IMR-90 (cell line): ENCODE measurements around the gene ICAM5. TPM values are rescaled to one million over a fixed set of nuclear protein-coding genes. Genes with fewer than 3 reads are reported as not detected.

ENCODE experiments used
- ATAC-seq: fragments of 200-7000 bp; cut with Tn5 transposase; 2 replicates; pipeline ENCODE4 v1.9.1; 2020; ENCODE audit warnings: low read depth, mild to moderate bottlenecking, moderate library complexity
- BruUV-seq: library from RNA; stranded (reverse); fragments of 400-500 nt; replicated peaks from 2 replicates; lab custom pipeline; 2021; lab: Mats Ljungman, UMichigan
- CTCF ChIA-PET: fragments of 300-600 bp; formaldehyde crosslinking; extraction: SDS; loops from one replicate; lab custom pipeline; 2021; ENCODE audit warnings: antibody characterized with exemption; lab: Yijun Ruan, JAX
- POLR2A ChIA-PET: fragments of 300-600 bp; sonication (Branson Sonifier 250); formaldehyde crosslinking; loops from one replicate; lab custom pipeline; 2022; ENCODE audit warnings: antibody characterized with exemption; ENCODE audit not compliant: unreplicated experiment; lab: Charles Lee
- DNase-seq: peaks from one replicate; pipeline ENCODE4 v3.0.0; 2013
- H2AFZ ChIP-seq: replicated peaks from 2 replicates; pipeline ENCODE3; 2013; ENCODE audit warnings: low read length, mild to moderate bottlenecking; ENCODE audit not compliant: poor library complexity
- H2AK5ac ChIP-seq: 2 replicates; pipeline ENCODE4 v1.6.1; 2013; ENCODE audit warnings: low read depth, low read length, inconsistent platforms
- H2AK9ac ChIP-seq: replicated peaks from 2 replicates; pipeline ENCODE3; 2013; ENCODE audit warnings: mild to moderate bottlenecking, low read depth, low read length, moderate library complexity; ENCODE audit not compliant: poor library complexity
- H2BK120ac ChIP-seq: 2 replicates; pipeline ENCODE4 v1.6.1; 2013; ENCODE audit warnings: low read depth, low read length, inconsistent platforms
- H2BK15ac ChIP-seq: 3 replicates; pipeline ENCODE4 v1.6.1; 2013; ENCODE audit warnings: low read depth, low read length, inconsistent platforms
- H2BK20ac ChIP-seq: 2 replicates; pipeline ENCODE4 v1.6.1; 2013; ENCODE audit warnings: low read depth, mild to moderate bottlenecking, inconsistent platforms, low read length, moderate library complexity
- H2BK5ac ChIP-seq: 2 replicates; pipeline ENCODE4 v1.6.1; 2013; ENCODE audit warnings: mild to moderate bottlenecking, low read depth, low read length, inconsistent platforms; ENCODE audit not compliant: poor library complexity, severe bottlenecking
- H3K14ac ChIP-seq: replicated peaks from 2 replicates; pipeline ENCODE4 v1.6.1; 2013; ENCODE audit warnings: low read depth, low read length, inconsistent platforms
- H3K18ac ChIP-seq: 2 replicates; pipeline ENCODE4 v1.6.1; 2013; ENCODE audit warnings: low read depth, low read length, control low read depth
- H3K23ac ChIP-seq: 2 replicates; pipeline ENCODE4 v1.6.1; 2013; ENCODE audit warnings: low read depth, low read length, inconsistent platforms
- H3K27ac ChIP-seq: 2 replicates; pipeline ENCODE4 v1.5.1; 2013; ENCODE audit warnings: mild to moderate bottlenecking, control low read depth, low read length; ENCODE audit not compliant: insufficient read depth
- H3K27me3 ChIP-seq: 2 replicates; pipeline ENCODE4 v1.6.1; 2013; ENCODE audit warnings: low read length; ENCODE audit not compliant: control insufficient read depth, insufficient read depth
- H3K36me3 ChIP-seq: 2 replicates; pipeline ENCODE4 v1.6.1; 2013; ENCODE audit warnings: low read length, mixed read lengths; ENCODE audit not compliant: control insufficient read depth, insufficient read depth
- H3K4ac ChIP-seq: 2 replicates; pipeline ENCODE4 v1.6.1; 2013; ENCODE audit warnings: low read depth, low read length, inconsistent platforms
- H3K4me1 ChIP-seq: 2 replicates; pipeline ENCODE4 v1.6.1; 2013; ENCODE audit warnings: low read length, mixed read lengths; ENCODE audit not compliant: control insufficient read depth, insufficient read depth
- H3K4me2 ChIP-seq: 2 replicates; pipeline ENCODE4 v1.6.1; 2013; ENCODE audit warnings: low read depth, mild to moderate bottlenecking, control low read depth, low read length, moderate library complexity
- H3K4me3 ChIP-seq: 2 replicates; pipeline ENCODE4 v1.5.1; 2013; ENCODE audit warnings: low read depth, mild to moderate bottlenecking, control low read depth, low read length, moderate library complexity; ENCODE audit not compliant: insufficient read depth
- H3K56ac ChIP-seq: 2 replicates; pipeline ENCODE4 v1.6.1; 2013; ENCODE audit warnings: low read length, inconsistent platforms; ENCODE audit not compliant: insufficient read depth; ENCODE audit errors: extremely low read depth
- H3K79me1 ChIP-seq, 2 experiments: 2 replicates each; pipeline ENCODE4 v1.6.1; 2013; ENCODE audit warnings: low read length in 2 of 2, inconsistent platforms in 1 of 2, low read depth in 1 of 2
- H3K9ac ChIP-seq: 2 replicates; pipeline ENCODE4 v1.6.1; 2013; ENCODE audit warnings: low read depth, low read length, control low read depth
- H3K9me1 ChIP-seq: 2 replicates; pipeline ENCODE4 v1.6.1; 2013; ENCODE audit warnings: low read length, inconsistent platforms; ENCODE audit not compliant: insufficient read depth
- H3K9me3 ChIP-seq: 2 replicates; pipeline ENCODE4 v1.6.1; 2013; ENCODE audit warnings: low read length; ENCODE audit not compliant: control insufficient read depth, insufficient read depth
- H4K20me1 ChIP-seq: 2 replicates; pipeline ENCODE4 v1.6.1; 2013; ENCODE audit warnings: low read length, inconsistent platforms; ENCODE audit not compliant: insufficient read depth
- H4K5ac ChIP-seq: 2 replicates; pipeline ENCODE4 v1.6.1; 2013; ENCODE audit warnings: mild to moderate bottlenecking, low read depth, low read length, control low read depth
- H4K8ac ChIP-seq, 2 experiments: 2 replicates each; pipeline ENCODE4 v1.6.1; 2013; ENCODE audit warnings: low read depth in 2 of 2, low read length in 2 of 2, control low read depth in 1 of 2, inconsistent platforms in 1 of 2
- H4K91ac ChIP-seq: 2 replicates; pipeline ENCODE4 v1.6.1; 2013; ENCODE audit warnings: low read depth, low read length, inconsistent platforms; ENCODE audit not compliant: insufficient read depth
- CHD1 ChIP-seq: IDR thresholded peaks from 2 replicates; pipeline ENCODE4 v1.6.1; 2012; ENCODE audit warnings: low read depth, low read length, improper control_type of control experiment
- MAFK ChIP-seq: IDR thresholded peaks from 2 replicates; pipeline ENCODE4 v1.6.1; 2012; ENCODE audit warnings: low read depth, low read length, improper control_type of control experiment
- MXI1 ChIP-seq: IDR thresholded peaks from 2 replicates; pipeline ENCODE4 v1.6.1; 2012; ENCODE audit warnings: low read depth, mild to moderate bottlenecking, low read length, moderate library complexity, borderline replicate concordance
- WGBS, 2 experiments: methylation state at CpG; one replicate each; pipeline versions ENCODE4 v1.1.5 to v1.1.7; 2013; ENCODE audit warnings: missing lambda C conversion rate in 2 of 2; ENCODE audit not compliant: insufficient read length in 1 of 2; ENCODE audit errors: extremely low coverage in 2 of 2; 5-methylcytosine and 5-hydroxymethylcytosine counted together
- dilution Hi-C: fragments of 300-500 bp; cut with HindIII; formaldehyde crosslinking; loops from one replicate; pipeline ENCODE4 v1.14.3; 2018; ENCODE audit warnings: low sequenced_read_pairs; ENCODE audit not compliant: unreplicated experiment
- in situ Hi-C: fragments of 300-500 bp; cut with MboI; formaldehyde crosslinking; loops from 3 replicates; pipeline ENCODE4 v1.14.3; 2019; ENCODE audit warnings: low sequenced_read_pairs, inconsistent platforms, mixed read lengths
- intact Hi-C: fragments of 100-400 bp; cut with micrococcal nuclease; formaldehyde crosslinking; loops from 2 replicates; pipeline ENCODE4 v1.10.0; 2022
- polyA plus RNA-seq, 3 experiments: library from polyadenylated mRNA; depleted of rRNA; stranded (reverse); fragments of >200 nt; gene quantifications; 2 replicates each; pipeline ENCODE4 v1.2.3, GENCODE V29; 2012; ENCODE audit warnings: low replicate concordance in 1 of 3
- total RNA-seq: library from RNA; depleted of rRNA; stranded (reverse); fragments of >200 nt; gene quantifications from 2 replicates; pipeline ENCODE4 v1.2.3, GENCODE V29; 2012
- TF ChIP-seq, protein P1 (sequence below): fragments of 150-350 bp; IDR thresholded peaks from 2 replicates; pipeline ENCODE4 v1.6.1; 2016; ENCODE audit warnings: low read depth, mild to moderate bottlenecking, low read length, moderate library complexity, borderline replicate concordance

ICAM5 gene
- total and polyA plus RNA-seq, 2 of the 4 experiments (the other 2 are of a cell fraction) = 3.0 to 23.9 TPM

DNA sequence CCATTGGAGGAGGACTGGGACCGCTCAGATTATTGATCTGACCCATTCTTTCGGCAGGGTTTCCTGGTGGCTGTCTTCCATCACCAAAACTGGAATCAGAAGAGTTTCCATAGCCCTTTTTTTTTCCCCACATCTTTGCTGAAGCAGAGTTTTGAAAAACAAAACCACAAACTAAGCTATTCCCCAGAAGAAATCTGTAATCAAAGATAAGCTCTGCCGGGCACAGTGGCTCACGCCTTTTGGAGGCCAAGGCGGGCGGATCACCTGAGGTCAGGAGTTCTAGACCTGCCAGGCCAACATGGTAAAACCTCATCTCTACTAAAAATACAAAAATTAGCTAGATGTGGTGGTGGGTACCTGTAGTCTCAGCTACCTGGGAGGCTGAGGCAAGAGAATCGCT lies 23.0 kb upstream of the ICAM5 start:
- 0 out of 4 replicates have a peak, but pooled peaks cover 0 to 4% of the 10 kb centered on the region in 2 experiments for H3K79me1 ChIP-seq
- CTCF ChIA-PET = no interaction called here
- H2AK5ac ChIP-seq = no peak overlapping the region
- no peak overlapping the region for H2BK120ac ChIP-seq
- no peak overlapping the region for H4K8ac ChIP-seq
- H3K9me1 ChIP-seq = no peaks in the 10 kb centered on the region
- no peak overlapping the region for H3K4me3 ChIP-seq
- no peak overlapping the region for H2BK5ac ChIP-seq
- H3K27ac ChIP-seq = no peak overlapping the region
- H2AK9ac ChIP-seq = no peak overlapping the region
- no peak overlapping the region for H2BK20ac ChIP-seq
- no peak overlapping the region for H3K14ac ChIP-seq
- no peak overlapping the region for H2BK15ac ChIP-seq
- ATAC-seq (no peak), DNase-seq (no peak)
- H3K18ac ChIP-seq = no peak overlapping the region
- no peak overlapping the region for H2AFZ ChIP-seq
- no CpG with 5 or more reads among the region's 7 CpGs for WGBS, 2 experiments
- no peak overlapping the region; the same call in 1 of the 2 replicates for H3K4ac ChIP-seq
- dilution Hi-C loops (no loop called here), intact Hi-C loops (no loop called here), in situ Hi-C loops (no loop called here)
- H3K9me3 ChIP-seq = no peaks in the 10 kb centered on the region
- no peak overlapping the region for H3K56ac ChIP-seq
- no peak overlapping the region for H3K9ac ChIP-seq
- peaks cover 2% of the 10 kb centered on the region; the same call in 1 of the 2 replicates for H3K4me1 ChIP-seq
- no peaks in the 10 kb centered on the region for H3K36me3 ChIP-seq
- no TSS peak for BruUV-seq
- no peak overlapping the region for H4K5ac ChIP-seq
- POLR2A ChIA-PET = no interaction called here
- H3K23ac ChIP-seq = no peak overlapping the region
- H4K91ac ChIP-seq = no peak overlapping the region
- H4K20me1 ChIP-seq = no peaks in the 10 kb centered on the region
- H3K4me2 ChIP-seq = no peak overlapping the region
- no peaks in the 10 kb centered on the region; the same call in 1 of the 2 replicates for H3K27me3 ChIP-seq
- TF ChIP-seq MAFK = no peak
- TF ChIP-seq, protein P1, sequence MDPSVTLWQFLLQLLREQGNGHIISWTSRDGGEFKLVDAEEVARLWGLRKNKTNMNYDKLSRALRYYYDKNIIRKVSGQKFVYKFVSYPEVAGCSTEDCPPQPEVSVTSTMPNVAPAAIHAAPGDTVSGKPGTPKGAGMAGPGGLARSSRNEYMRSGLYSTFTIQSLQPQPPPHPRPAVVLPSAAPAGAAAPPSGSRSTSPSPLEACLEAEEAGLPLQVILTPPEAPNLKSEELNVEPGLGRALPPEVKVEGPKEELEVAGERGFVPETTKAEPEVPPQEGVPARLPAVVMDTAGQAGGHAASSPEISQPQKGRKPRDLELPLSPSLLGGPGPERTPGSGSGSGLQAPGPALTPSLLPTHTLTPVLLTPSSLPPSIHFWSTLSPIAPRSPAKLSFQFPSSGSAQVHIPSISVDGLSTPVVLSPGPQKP = no peak
- no peak for TF ChIP-seq MXI1
- TF ChIP-seq CHD1 = no peak
